ENCODE results near the gene PHRF1.

PHRF1 gene

DNA sequence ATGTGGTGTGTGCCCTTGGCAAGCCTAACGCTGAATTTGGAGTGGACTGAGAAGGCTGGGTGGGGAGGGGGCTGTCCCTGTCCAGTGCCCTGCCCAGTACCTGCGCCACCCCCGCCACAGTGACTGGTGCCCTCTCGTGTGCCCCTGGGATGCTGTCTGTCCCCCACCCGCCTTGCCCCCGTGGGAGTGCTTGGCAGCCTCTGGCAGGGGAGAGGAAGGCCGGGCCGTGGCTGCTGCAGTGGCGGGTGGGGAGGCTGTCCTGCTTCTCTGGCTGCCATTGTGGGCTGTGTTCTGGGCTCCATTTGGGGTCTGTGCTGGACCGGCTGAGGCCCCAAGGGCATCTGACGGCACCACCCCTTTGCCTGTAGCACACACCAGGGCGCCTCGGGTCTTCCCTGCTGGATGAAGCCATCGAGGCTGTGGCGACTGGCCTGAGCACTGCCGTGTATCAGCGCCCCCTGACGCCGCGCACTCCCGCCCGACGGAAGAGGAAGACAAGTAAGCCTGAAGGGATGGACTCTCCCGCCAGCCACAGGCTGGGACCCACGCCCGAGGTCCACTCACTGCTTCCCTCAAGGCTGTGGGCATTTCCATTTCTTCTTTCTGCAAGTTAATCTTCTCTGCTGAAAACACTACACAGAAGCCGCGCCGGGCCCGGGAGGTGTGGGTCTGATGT lies 21.9 kb downstream of the PHRF1 start:
- DNase-seq: no peak

DNA sequence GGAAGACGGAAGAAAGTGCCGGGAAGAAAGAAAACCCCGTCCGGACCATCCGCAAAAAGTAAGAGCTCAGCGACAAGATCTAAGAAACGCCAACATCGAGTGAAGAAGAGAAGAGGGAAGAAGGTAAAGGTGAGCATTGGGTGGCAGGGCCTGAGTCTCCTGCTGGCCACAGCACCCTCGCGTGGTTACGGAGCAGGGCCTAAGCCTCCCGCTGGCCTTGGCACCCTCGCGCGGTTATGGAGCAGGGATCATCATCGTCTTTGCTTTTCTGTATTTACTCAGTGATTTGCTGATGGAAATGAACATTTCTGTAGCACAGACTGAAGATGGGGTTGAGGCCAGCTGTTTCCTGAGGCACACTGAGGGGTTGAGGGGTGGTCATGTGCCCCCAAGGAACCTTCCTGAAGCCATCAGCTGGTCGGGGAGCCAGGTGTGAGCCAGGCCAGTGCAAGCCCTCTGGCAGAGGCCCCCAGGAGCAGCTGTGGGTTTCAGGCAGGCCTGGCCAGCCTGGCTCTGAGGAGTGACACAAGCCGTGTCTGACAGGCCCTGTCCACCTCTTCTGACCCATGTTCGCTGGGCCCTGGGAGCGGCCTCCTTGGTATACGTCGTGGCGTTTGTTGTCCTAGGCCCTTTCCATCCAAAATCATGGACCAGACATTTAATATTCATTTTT lies 25.4 kb downstream of the PHRF1 start:
- no peak for DNase-seq

DNA sequence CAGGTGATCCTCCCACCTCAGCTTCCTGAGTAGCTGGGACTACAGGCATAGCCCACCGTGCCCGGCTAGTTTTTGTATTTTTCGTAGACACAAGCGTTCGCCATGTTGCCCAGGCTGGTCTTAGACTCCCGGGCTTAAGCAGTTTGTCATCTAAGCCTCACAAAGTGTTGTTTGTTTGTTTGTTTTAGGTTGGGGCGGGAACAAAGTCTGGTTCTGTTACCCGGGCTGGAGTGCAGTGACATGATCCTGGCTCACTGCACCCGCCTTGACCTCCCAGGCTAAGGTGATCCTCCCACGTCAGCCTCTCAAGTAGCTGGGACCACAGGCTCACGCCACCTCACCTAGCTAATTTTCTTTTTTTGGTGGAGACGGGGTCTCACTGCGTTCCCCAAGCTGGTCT lies 26.9 kb downstream of the PHRF1 start:
- DNase-seq: no peak

DNA sequence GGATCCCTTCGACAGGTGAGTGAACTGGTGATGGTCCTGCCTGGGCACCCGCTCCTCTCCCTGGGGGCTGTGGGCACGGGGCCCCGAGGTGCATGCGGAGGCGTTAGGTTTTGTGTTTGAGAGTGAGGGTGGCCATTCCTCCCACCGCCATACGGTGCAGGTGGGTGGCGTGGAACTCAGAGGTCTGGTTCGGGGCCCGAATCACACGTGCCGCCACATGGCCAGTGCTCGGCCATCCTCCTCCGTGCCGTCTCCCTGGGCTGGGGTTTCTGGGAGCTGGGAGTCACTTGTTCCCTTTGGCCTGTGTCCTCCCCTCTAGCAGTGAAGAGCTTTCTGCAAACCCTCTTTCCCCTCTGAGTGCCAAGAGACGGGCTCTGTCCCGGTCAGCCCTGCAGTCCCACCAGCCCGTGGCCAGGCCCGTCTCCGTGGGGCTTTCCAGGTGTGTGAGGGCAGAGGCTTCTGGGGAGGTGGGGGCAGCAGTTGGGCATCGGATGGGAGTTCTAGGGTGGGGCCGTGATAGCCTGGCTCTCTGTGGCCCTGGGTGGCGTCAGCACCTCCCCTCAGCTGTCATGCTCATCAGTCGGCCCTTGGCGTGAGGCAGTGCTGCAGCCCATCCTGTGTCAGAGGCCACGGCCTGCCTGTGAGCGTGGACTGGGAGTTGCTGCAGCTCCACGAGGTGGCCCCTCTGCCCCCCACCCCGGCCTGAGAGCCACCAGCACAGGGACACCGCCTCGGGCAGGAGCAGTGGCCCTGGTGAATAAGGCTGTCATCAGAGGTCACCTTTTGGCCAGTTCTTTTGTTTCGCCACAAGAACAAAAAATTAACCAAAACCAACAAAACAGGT lies 29.2 kb downstream of the PHRF1 start:
- no peak for DNase-seq

DNA sequence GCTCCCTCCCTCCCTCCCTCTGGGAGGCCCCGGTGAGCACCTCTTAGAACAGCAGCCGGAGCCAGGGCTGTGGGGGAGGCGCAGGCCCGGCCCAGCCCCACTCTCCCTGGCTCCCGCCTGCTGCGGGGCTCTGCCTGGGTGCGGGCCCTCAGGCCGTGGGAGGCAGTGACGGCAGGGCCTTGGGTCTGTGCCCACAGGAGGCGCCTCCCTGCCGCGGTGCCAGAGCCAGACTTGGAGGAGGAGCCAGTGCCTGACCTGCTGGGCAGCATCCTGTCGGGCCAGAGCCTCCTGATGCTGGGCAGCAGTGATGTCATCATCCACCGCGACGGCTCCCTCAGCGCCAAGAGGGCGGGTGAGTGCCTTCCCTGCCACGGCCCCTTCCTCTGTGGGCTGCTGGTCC lies 30.0 kb downstream of the PHRF1 start:
- DNase-seq: no peak

DNA sequence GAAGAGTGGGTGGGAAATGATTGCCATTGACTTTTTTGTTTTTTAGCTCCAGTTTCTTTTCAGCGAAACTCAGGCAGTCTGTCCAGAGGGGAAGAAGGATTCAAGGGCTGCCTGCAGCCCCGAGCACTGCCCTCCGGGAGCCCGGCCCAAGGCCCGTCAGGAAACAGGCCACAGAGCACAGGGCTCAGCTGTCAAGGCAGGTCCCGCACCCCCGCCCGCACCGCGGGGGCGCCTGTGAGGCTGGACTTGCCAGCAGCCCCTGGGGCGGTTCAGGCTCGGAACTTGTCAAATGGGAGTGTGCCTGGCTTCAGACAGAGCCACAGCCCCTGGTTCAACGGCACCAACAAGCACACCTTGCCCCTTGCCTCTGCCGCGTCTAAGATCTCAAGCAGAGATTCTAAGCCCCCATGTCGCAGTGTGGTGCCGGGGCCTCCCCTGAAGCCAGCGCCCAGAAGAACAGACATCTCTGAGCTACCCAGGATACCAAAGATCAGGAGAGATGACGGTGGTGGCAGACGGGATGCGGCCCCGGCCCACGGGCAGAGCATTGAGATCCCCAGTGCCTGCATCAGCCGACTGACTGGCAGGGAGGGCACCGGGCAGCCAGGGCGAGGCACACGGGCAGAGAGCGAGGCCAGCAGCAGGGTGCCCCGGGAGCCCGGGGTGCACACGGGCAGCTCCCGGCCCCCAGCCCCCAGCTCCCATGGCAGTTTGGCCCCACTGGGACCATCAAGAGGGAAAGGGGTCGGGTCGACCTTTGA lies 30.9 kb downstream of the PHRF1 start:
- no peak for DNase-seq

DNA sequence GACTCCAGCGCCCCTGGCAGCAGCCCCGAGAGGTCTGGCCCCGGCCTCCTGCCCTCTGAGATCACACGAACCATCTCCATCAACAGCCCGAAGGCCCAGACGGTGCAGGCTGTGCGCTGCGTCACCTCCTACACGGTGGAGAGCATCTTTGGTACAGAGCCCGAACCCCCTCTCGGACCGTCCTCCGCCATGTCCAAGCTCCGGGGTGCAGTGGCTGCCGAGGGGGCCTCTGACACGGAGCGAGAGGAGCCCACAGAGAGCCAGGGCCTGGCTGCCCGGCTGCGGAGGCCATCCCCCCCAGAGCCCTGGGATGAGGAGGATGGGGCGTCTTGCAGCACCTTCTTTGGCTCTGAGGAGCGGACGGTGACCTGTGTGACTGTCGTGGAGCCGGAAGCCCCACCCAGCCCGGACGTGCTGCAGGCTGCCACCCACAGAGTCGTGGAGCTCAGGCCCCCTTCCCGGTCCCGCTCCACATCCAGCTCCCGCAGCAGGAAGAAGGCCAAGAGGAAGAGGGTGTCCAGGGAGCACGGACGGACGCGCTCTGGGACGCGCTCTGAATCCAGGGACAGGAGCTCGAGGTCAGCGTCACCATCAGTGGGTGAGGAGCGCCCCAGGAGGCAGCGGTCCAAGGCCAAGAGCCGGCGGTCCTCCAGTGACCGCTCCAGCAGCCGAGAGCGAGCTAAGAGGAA lies 31.8 kb downstream of the PHRF1 start:
- no peak for DNase-seq

DNA sequence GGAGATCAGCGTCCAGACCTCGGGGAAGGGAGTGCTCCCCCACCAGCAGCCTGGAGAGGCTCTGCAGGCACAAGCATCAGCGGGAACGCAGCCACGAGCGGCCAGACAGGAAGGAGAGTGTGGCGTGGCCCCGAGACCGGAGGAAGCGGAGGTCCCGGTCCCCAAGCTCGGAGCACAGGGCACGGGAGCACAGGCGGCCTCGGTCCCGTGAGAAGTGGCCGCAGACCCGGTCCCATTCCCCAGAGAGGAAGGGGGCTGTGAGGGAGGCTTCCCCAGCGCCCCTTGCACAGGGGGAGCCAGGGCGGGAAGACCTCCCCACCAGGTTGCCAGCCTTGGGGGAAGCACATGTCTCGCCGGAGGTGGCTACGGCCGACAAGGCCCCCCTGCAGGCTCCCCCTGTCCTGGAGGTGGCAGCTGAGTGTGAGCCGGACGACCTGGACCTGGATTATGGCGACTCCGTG lies 32.6 kb downstream of the PHRF1 start:
- DNase-seq: no peak

DNA sequence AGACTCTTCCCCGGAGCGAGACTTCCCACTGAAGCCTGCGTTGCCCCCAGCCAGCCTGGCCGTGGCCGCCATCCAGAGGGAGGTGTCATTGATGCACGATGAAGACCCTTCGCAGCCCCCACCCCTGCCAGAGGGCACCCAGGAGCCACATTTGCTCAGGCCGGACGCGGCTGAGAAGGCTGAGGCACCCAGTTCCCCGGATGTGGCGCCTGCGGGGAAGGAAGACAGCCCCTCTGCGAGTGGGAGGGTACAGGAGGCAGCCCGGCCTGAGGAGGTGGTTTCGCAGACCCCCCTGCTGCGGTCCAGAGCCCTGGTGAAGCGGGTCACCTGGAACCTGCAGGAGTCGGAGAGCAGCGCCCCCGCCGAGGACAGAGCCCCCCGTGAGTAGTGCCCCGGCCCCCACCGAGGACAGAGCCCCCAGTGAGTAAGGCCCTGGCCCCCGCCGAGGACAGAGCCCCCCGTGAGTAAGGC lies 33.1 kb downstream of the PHRF1 start:
- DNase-seq: no peak

DNA sequence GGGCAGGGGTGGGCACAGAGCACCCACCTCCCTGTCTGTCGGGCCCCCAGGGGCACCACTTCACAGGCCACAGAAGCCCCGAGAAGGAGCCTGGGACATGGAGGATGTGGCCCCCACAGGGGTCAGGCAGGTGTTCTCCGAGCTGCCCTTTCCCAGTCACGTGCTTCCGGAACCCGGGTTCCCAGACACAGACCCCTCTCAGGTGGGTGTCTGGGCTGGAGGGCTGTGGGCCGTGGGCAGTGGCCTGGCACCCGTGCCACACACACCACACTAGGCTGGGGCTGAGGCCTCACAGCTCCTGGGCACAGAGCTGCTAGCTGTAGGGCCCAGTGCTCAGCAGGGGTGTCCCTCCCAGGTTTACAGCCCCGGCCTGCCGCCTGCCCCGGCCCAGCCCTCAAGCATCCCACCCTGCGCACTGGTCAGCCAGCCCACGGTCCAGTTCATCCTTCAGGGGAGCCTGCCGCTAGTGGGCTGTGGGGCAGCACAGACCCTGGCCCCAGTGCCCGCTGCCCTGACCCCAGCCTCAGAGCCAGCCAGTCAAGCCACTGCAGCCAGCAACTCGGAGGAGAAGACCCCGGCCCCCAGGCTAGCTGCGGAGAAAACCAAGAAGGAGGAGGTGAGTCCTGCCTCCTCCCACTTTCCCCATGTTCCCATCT lies 34.0 kb downstream of the PHRF1 start:
- no peak for DNase-seq

DNA sequence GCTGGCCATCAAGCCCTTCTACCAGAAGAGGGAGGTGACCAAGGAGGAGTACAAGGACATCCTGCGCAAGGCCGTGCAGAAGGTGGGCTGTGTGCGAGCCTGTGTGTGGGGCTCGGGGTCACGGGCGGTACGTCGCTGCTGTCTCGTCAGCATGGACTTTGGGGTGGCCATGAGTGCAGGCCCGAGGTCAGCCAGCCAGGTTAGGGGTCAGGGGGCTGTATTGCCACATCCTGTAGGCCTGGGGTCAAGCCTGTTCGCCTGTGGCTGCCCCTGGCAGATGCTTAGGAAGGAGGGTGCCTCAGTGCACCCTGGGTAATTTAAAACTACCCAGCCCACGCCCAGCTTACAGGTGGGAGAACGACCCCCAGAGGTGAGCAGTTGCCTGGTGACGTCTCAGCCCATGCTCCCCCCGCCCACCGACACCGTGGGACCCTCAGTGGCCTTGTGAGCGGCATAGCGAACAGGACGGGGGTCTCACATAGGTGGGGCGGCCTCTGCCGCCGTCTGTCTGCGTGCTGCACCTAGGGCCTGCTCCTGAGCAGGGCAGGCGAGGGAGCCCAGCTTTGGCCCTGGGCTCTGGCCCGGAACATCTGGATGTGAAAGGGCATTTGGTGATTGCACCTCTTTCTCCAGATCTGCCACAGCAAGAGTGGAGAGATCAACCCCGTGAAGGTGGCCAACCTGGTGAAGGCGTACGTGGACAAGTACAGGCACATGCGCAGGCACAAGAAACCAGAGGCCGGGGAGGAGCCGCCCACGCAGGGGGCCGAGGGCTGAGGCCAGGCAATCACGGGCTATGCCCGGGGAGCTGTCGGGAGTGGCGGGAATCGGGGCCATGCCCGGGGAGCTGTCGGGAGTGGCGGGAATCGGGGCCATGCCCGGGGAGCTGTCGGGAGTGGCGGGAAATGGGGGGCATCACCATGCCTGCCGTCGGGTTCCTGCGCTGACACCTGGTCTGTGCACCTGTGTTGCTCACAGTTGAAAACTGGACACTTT lies 35.0 kb downstream of the PHRF1 start:
- DNase-seq: no peak

DNA sequence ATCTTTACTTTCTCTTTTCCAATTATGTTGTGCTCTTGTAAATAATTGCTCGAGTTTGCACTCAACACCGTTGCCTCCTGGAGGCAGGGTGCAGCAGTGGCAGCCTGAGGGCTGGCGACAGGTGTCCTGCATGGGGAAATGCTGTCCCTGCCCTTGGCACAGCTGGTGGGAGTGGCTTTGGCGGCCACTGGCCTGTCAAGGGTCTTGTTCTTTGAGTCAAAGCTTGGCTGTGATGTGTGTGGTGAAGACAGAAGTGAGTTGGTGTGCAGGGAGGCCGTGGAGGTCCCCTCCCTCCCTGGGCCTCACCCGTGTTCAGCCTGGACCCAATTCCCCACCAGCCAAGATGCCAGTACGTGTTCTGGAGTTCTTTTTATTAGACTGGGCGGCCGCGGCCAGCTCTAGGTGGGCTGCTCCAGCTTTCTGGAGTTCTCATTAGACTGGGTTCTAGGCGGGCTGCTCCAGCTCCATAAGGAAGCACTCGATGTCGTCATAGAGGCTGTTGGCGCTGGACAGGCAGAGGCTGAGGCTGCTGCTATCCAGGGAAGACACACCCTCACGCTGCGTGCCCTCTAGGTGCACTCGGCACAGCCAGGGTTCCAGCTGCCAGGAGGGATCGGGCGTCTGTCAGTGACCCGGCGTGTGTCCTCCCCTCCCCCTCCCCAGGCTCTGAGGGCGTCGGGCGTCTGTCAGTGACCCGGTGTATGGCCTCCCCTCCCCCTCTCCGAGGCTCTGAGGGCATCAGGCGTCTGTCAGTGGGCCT lies 36.1 kb downstream of the PHRF1 start:
- peak in 1 of 2 experiments; percentile 49 for DNase-seq

DNA sequence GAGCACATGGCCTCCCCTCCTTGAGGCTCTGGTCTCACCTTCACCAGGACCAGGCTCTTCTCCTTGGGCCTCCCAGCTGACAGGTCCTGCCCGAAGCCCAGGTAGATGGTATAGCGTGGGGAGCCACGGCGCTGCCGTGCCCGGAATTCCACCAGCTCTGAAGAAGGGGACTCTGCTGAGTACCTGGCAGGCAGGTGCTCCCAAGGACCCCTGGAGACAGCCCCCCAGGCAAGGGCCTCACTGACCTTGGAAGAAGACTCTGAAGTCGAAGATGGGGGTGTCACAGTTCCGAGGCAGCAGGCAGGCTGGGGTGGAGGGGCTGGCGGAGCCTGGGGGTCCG lies 36.7 kb downstream of the PHRF1 start:
- no peak for DNase-seq

DNA sequence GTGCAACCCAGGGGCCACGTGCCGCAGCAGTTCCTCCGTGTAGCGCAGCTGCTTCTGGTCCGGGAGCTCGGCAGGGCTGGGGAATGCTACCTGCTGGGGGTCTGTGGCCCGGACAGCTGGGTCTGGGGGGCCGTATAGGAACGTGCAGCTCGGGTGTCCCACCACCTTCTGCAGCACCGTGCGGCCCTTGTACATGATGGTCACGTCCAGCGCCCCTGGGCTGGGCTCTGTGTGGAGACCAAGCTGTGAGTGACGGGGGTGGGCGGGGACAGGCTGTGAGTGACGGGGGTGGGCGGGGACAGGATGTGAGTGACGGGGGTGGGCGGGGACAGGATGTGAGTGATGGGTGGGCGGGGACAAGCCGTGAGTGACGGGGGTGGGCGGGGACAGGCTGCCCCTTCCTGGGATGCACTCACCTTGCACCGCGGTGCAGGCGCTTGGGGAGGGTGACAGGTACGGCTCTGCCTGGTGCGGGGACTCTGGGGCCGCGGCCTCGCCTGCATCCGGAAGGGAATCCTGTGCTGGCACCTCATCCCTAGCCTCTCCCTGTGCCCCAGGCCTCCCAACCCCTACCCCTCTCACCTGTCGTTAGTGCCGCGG lies 37.2 kb downstream of the PHRF1 start:
- peak; percentile 88 to 91 for DNase-seq

DNA sequence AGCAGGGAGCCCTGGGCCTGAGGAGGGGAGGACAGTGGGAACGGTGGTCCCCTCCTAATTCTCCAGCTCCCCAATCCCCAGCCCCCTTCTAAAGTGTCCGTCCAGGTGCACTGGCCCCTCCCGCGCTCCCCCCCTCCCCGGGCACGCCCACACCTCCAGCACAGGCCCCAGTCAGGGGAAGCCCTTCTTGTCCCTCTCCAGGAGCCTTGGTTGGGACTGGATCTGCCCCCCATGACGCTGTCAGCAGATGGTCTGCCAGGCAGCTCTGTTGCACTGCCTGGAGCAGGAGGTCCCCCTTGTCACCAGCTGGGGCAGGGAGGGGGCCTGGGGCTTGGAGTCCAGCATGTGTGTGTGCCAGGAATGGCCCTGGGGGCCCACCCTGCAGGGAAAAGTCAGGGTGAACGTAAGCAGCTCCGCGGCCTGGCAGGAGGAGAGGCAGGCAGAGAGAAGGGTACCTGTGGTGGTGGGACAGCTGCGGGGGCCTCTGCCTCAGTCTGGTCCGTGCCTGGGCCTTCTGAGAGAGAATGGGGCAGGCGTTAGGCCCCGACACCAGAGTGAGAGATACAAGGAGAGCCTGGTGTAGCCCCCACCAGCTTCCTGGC lies 37.9 kb downstream of the PHRF1 start:
- peak in 1 of 2 experiments; percentile 48 for DNase-seq

DNA sequence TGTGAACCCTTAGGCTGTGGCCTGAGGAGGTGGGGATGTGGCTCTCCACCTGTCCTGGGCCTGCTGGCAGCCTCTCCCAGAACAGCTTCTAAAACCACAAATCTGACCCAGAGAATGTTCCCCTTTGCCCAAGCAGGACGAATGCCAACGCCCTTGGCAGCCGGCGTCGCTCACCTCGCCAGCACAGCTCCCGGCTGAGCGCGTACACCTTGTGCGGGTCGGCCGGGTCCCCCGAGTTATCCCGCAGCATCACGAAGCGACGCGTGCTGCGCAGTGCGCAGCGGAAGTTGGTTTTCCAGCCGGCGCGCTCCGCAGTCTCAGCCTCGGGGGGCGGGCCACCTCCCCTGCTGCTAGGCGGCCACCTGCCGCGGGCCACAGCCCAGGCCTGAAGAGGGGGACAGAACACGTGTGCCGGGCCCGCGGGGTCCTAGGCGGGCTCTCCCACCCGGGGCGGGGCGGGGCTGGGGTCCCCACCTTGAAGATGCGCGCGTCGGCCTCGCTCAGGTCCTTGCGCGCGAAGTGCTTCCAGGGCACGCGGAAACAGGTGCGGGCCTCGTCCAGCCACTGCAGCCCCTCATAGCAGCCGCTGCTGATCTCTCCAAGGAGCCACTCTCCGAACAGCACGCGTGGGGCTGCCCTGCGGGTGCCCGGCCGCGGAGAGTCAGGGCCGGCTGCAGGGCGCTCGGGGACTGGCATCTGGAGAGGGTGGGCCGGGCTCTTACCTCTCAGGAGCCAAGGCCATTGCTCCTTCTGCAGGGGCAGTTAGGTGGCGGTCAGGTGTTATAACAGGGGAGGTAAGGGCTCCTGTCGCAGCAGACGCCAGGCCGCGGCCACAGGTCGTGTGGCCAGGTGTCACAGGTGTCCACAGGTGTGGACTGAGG lies 38.6 kb downstream of the PHRF1 start:
- no peak for DNase-seq

DNA sequence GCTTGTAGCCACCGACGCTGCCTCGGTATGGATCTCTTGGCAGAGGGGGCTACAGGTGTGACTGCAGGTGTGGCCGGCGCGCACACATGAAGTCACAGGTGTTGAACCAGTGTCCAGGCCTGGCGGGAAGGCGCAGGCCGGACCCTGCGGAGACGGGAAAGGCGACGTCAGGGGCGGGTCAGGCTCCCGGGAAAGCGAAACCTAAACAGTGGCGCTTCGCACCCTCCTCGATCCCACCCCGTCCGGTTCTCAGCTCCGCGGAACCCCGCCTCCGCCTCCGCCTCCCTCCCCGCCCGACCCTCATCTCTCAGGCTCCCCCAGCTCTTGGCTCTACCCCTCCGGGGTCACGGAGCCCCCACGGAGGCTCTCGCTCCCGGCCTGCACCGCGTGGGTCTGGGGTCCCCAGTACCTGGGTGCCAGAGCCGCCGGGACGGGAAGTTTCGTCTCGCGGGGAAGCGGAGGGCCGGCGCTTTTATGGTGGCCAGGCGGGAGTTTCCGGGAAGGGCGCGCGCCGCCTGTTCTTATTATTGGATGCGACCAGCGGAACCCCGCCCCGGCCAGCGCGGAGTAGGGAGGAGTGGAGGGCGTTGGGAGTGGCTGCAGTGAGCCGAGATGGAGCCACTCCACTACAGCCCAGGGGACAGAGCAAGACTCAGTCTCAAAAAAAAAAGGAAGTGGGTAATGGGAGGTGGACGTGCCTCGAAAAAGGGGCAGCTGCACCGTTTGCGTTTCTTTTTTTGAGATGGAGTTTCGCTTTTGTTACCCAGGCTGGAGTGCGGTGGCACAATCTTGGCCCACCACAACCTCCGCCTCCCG lies 39.4 kb downstream of the PHRF1 start, which contains the start of gene IRF7:
Gene IRF7, minus strand, starts transcription at position 447 of the 816 bp plus-strand sequence. CDS start 586 bp downstream, outside the sequence.
- DNase-seq: peak; percentile 91 to 93

Data from activated T-cell treated with anti-CD3 and anti-CD28 coated beads, Interleukin-2, amount 50 U/mL, for 48 hours (primary cell).